Measurements from ENCODE around the gene GMDS.

The GMDS gene

GRCh38 chr6:1781817-1782184, 463.6 kb downstream of the GMDS start:
- ChIA-PET POLR2A (ENCODE audit: low non-redundant PET) (no interaction called here), CTCF (no interaction called here)
- no peak overlapping the region for H3K27ac ChIP-seq
- DNase-seq (ENCODE audit: low spot score): no peak
- no peak for TF ChIP-seq CTCF (conservative IDR thresholded peaks at IDR 0.05; ENCODE audit: low read depth)

- TF ChIP-seq CTCF (conservative IDR thresholded peaks at IDR 0.05; ENCODE audit: low read depth): no peak
- H3K27ac ChIP-seq: no peak overlapping the region
- ChIA-PET POLR2A (ENCODE audit: low non-redundant PET) (no interaction called here), CTCF (interaction anchor here (0.6 kb wide), 1 partner anchor 614 kb away, joined by 4 read pairs; no protein-coding TSS in a partner anchor)
- DNase-seq (ENCODE audit: low spot score): no peak
These were observed 464.1 kb downstream of the GMDS start for GRCh38 chr6:1781152-1781816.

- no peak for TF ChIP-seq CTCF (conservative IDR thresholded peaks at IDR 0.05; ENCODE audit: low read depth)
- POLR2A ChIA-PET (ENCODE audit: low non-redundant PET): no interaction called here
- no peak overlapping the region for H3K27ac ChIP-seq
- no peak for DNase-seq (ENCODE audit: low spot score)
- CTCF ChIA-PET: no interaction called here
These were observed 465.0 kb downstream of the GMDS start for GRCh38 chr6:1780251-1780867.

- ChIA-PET CTCF (no interaction called here), POLR2A (ENCODE audit: low non-redundant PET) (no interaction called here)
- H3K27ac ChIP-seq: no peak overlapping the region
These were observed 466.6 kb downstream of the GMDS start for GRCh38 chr6:1778686-1779235.

GRCh38 chr6:1777921-1778685, 467.3 kb downstream of the GMDS start:
- no peak overlapping the region for H3K27ac ChIP-seq
- DNase-seq (ENCODE audit: low spot score): no peak
- POLR2A ChIA-PET (ENCODE audit: low non-redundant PET): no interaction called here
- no peak for TF ChIP-seq CTCF (conservative IDR thresholded peaks at IDR 0.05; ENCODE audit: low read depth)
- CTCF ChIA-PET: no interaction called here

More at GRCh38 chr6:1778686-1779235, 466.6 kb downstream of the GMDS start:
- TF ChIP-seq CTCF (conservative IDR thresholded peaks at IDR 0.05; ENCODE audit: low read depth): no peak
- DNase-seq (ENCODE audit: low spot score): no peak

- ChIA-PET POLR2A (ENCODE audit: low non-redundant PET) (no interaction called here), CTCF (no interaction called here)
- no peak for TF ChIP-seq CTCF (conservative IDR thresholded peaks at IDR 0.05; ENCODE audit: low read depth)
- no peak overlapping the region for H3K27ac ChIP-seq
- DNase-seq (ENCODE audit: low spot score): no peak
These were observed 470.0 kb downstream of the GMDS start for GRCh38 chr6:1775441-1775840.

Data from RWPE1 (cell line).